NB4 (cell line): ENCODE data around the gene MIER1.

Source experiments
- POLR2A ChIP-seq: IDR thresholded peaks from 2 replicates; pipeline ENCODE4 v1.6.1; 2011; ENCODE audit warnings: mild to moderate bottlenecking; ENCODE audit not compliant: insufficient read length; ENCODE audit errors: extremely low read depth
- TF ChIP-seq, protein P1 (sequence below): IDR thresholded peaks from one replicate; pipeline ENCODE4 v1.5.1; 2012; ENCODE audit warnings: low read depth, low read length
- TF ChIP-seq, protein P2 (sequence below): IDR thresholded peaks from 2 replicates; pipeline ENCODE4 v1.6.1; 2011; ENCODE audit warnings: low read depth, low read length

DNA sequence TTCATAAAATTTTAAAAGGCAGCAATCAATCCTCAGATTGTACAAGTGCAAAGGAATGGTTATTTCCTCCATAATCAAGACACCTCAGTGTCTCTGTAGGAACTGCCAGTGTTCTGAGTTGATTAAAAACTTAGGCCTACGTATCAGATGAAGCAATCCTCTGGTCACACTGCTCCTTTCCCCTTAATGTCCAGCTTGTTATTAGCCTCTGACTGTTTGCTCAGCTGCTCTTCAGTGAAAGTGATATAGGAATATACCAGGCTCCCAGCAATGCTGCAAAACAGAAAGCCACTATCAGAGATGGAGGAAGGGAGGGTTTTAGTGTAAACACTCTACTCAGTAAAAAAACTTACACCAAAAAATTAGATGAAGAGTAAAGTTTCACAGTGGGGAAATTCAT lies 79.4 kb downstream of the MIER1 start:
- no peak for TF ChIP-seq POLR2A
- TF ChIP-seq, protein P1, sequence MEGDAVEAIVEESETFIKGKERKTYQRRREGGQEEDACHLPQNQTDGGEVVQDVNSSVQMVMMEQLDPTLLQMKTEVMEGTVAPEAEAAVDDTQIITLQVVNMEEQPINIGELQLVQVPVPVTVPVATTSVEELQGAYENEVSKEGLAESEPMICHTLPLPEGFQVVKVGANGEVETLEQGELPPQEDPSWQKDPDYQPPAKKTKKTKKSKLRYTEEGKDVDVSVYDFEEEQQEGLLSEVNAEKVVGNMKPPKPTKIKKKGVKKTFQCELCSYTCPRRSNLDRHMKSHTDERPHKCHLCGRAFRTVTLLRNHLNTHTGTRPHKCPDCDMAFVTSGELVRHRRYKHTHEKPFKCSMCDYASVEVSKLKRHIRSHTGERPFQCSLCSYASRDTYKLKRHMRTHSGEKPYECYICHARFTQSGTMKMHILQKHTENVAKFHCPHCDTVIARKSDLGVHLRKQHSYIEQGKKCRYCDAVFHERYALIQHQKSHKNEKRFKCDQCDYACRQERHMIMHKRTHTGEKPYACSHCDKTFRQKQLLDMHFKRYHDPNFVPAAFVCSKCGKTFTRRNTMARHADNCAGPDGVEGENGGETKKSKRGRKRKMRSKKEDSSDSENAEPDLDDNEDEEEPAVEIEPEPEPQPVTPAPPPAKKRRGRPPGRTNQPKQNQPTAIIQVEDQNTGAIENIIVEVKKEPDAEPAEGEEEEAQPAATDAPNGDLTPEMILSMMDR = no peak
- TF ChIP-seq, protein P2, sequence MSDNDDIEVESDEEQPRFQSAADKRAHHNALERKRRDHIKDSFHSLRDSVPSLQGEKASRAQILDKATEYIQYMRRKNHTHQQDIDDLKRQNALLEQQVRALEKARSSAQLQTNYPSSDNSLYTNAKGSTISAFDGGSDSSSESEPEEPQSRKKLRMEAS = no peak
